Motor neuron (in vitro differentiated cells): ENCODE data around the gene MAB21L2. TPM values are rescaled to one million over a fixed set of nuclear protein-coding genes. Genes with fewer than 3 reads are reported as not detected.
A peak's percentile ranks its signal among the peaks of the same experiment; 100 is the strongest.

Experiments
- ATAC-seq, 8 experiments: fragments of 200-7000 bp; cut with Tn5 transposase; replicated peaks in 6 of 8; 2 replicates each; pipeline ENCODE4 v1.8.0; 2021; ENCODE audit warnings: mild to moderate bottlenecking in 8 of 8, moderate library complexity in 8 of 8
- H3K27ac ChIP-seq, 2 donors: fragments of 250-450 bp; sonication (Bioruptor Pico); 2 replicates each; pipeline ENCODE4 v1.9.0; 2021; ENCODE audit warnings: antibody characterized with exemption in 2 of 2, mild to moderate bottlenecking in 2 of 2, moderate library complexity in 1 of 2
- H3K4me1 ChIP-seq, 2 donors: fragments of 250-450 bp; sonication (Bioruptor Pico); replicated peaks in 1 of 2; 2 replicates each; pipeline ENCODE4 v1.6.1; 2021; ENCODE audit warnings: antibody characterized with exemption in 2 of 2, mild to moderate bottlenecking in 2 of 2, moderate library complexity in 1 of 2
- H3K4me3 ChIP-seq, 5 donors: fragments of 250-450 bp; sonication (Bioruptor Pico); 2 replicates each; pipeline ENCODE4 v1.9.0; 2021; ENCODE audit warnings: antibody characterized with exemption in 5 of 5, mild to moderate bottlenecking in 5 of 5, moderate library complexity in 4 of 5
- WGBS, 10 experiments: fragments of 450-650 bp; shearing (Covaris generic); methylation state at CpG; one replicate each; pipeline ENCODE4 v1.0.0; 2022; 5-methylcytosine and 5-hydroxymethylcytosine counted together
- in situ Hi-C, 9 experiments: fragments of 400-800 bp; cut with MboI; loops; one replicate each; pipeline ENCODE4 v1.15.0; 2021; ENCODE audit warnings: low sequenced_read_pairs in 9 of 9, low pct_unique_long_range_greater_than_20kb in 2 of 9; ENCODE audit not compliant: unreplicated experiment in 9 of 9
- total RNA-seq, 8 experiments: library from RNA; unstranded; fragments of 300-600 nt; gene quantifications; 2 replicates each; pipeline versions ENCODE4 v1.2.3 to v1.2.4, GENCODE V29; 2022

Gene MAB21L2
- total RNA-seq, 8 experiments from 2014 or later, result 0.61 to 4.6 (median 1.1) TPM

GRCh38 chr4:150580306-150580705 is 1.6 kb upstream of the MAB21L2 start:
- Histone ChIP-seq H3K4me3 (peak overlapping the region in 2 of 5 donors; percentile 32 to 40), H3K27ac (no peak overlapping the region), H3K4me1 (peaks cover 3 to 6% of the 10 kb centered on the region in 2 donors)
- no peak for ATAC-seq
- WGBS, 10 experiments, result 20 to 100% (median 49%) methylated on average over 1 to 8 of the region's 9 CpGs; no CpG with 5 or more reads in 1 of the 10 experiments
- in situ Hi-C loops, result loop anchor here in 1 of 9 experiments (25.0 kb wide), 1 partner anchor 268 kb away; no protein-coding TSS in a partner anchor

- in situ Hi-C loops, result loop anchor here in 1 of 9 experiments (25.0 kb wide), 1 partner anchor 269 kb away; no protein-coding TSS in a partner anchor
- Histone ChIP-seq H3K4me1 (peaks cover 3 to 6% of the 10 kb centered on the region in 2 donors), H3K27ac (no peak overlapping the region), H3K4me3 (peak overlapping the region in 1 of 5 donors; percentile 12)
- no peak for ATAC-seq
- whole genome bisulfite sequencing, 10 experiments, result 40 to 97% (median 75%) methylated on average over 1 to 7 of the region's 7 CpGs
Measured at GRCh38 chr4:150581056-150581605, 820 bp upstream of the MAB21L2 start.

GRCh38 chr4:150581641-150582051 is 305 bp upstream of the MAB21L2 start:
- Histone ChIP-seq H3K27ac (no peak overlapping the region), H3K4me1 (peaks cover 3 to 6% of the 10 kb centered on the region in 2 donors), H3K4me3 (peak overlapping the region in 1 of 5 donors; percentile 12)
- 10 to 100% (median 31%) methylated on average over 1 to 8 of the region's 13 CpGs; no CpG with 5 or more reads in 2 of the 10 experiments for WGBS, 10 experiments
- in situ Hi-C loops, result loop anchor here in 1 of 9 experiments (25.0 kb wide), 1 partner anchor 269 kb away; no protein-coding TSS in a partner anchor
- ATAC-seq, result peak in 1 of 8 experiments; percentile 19

GRCh38 chr4:150582873-150583286 is 929 bp downstream of the MAB21L2 start:
- Histone ChIP-seq H3K4me1 (peaks cover 3 to 6% of the 10 kb centered on the region in 2 donors), H3K4me3 (peak overlapping the region in 2 of 5 donors; percentile 4 to 22), H3K27ac (no peak overlapping the region)
- in situ Hi-C loops, result loop anchor here in 1 of 9 experiments (25.0 kb wide), 1 partner anchor 271 kb away; no protein-coding TSS in a partner anchor
- 9 to 100% (median 41%) methylated on average over 2 to 12 of the region's 32 CpGs; no CpG with 5 or more reads in 3 of the 10 experiments for WGBS, 10 experiments
- peak in 2 of 8 experiments; percentile 15 to 16 for ATAC-seq

GRCh38 chr4:150583287-150584110 is 1.5 kb downstream of the MAB21L2 start:
- WGBS, 10 experiments, result 11 to 90% (median 41%) methylated on average over 11 to 14 of the region's 66 CpGs; no CpG with 5 or more reads in 6 of the 10 experiments
- in situ Hi-C loops, result loop anchor here in 1 of 9 experiments (25.0 kb wide), 1 partner anchor 271 kb away; no protein-coding TSS in a partner anchor
- H3K4me3 ChIP-seq, result peak overlapping the region in 1 of 5 donors; percentile 22
- no peak overlapping the region for H3K27ac ChIP-seq
- peak in 4 of 8 experiments; percentile 15 to 50 (median 38) for ATAC-seq
- H3K4me1 ChIP-seq, result peaks cover 3 to 6% of the 10 kb centered on the region in 2 donors

GRCh38 chr4:150584111-150584915 is 2.4 kb downstream of the MAB21L2 start:
- in situ Hi-C loops, result loop anchor here in 1 of 9 experiments (25.0 kb wide), 1 partner anchor 272 kb away; no protein-coding TSS in a partner anchor
- WGBS, 10 experiments, result 24 to 100% (median 61%) methylated on average over 1 to 8 of the region's 11 CpGs
- no peak for ATAC-seq
- H3K4me1 ChIP-seq, result peaks cover 1 to 6% of the 10 kb centered on the region in 2 donors
- H3K27ac ChIP-seq, result no peak overlapping the region
- H3K4me3 ChIP-seq, result peak overlapping the region in 1 of 5 donors; percentile 22

GRCh38 chr4:150585611-150586010 is 3.7 kb downstream of the MAB21L2 start:
- no peak for ATAC-seq
- in situ Hi-C loops, result loop anchor here in 1 of 9 experiments (25.0 kb wide), 1 partner anchor 273 kb away; no protein-coding TSS in a partner anchor
- Histone ChIP-seq H3K4me1 (peaks cover 2 to 6% of the 10 kb centered on the region in 2 donors), H3K4me3 (peak overlapping the region in 1 of 5 donors; percentile 12), H3K27ac (no peak overlapping the region)
- WGBS, 10 experiments, result 80 to 100% (median 100%) methylated on average over 1 of the region's 1 CpG; no CpG with 5 or more reads in 1 of the 10 experiments

- Histone ChIP-seq H3K27ac (no peak overlapping the region), H3K4me1 (peaks cover 2 to 6% of the 10 kb centered on the region in 2 donors), H3K4me3 (peak overlapping the region in 1 of 5 donors; percentile 2)
- in situ Hi-C loops, result loop anchor here in 1 of 9 experiments (25.0 kb wide), 1 partner anchor 274 kb away; no protein-coding TSS in a partner anchor
- ATAC-seq, result no peak
Measured at GRCh38 chr4:150586162-150586810, 4.3 kb downstream of the MAB21L2 start.

- peak in 1 of 8 experiments; percentile 17 for ATAC-seq
- peaks cover 2 to 6% of the 10 kb centered on the region in 2 donors for H3K4me1 ChIP-seq
- in situ Hi-C loops, result loop anchor here in 1 of 9 experiments (25.0 kb wide), 1 partner anchor 276 kb away; no protein-coding TSS in a partner anchor
- no peak overlapping the region for H3K27ac ChIP-seq
- peak overlapping the region in 1 of 5 donors; percentile 11 for H3K4me3 ChIP-seq
- WGBS, 10 experiments, result 100% methylated on average over 1 of the region's 1 CpG; no CpG with 5 or more reads in 3 of the 10 experiments
Measured at GRCh38 chr4:150588316-150588715, 6.4 kb downstream of the MAB21L2 start.

GRCh38 chr4:150589157-150589556 is 7.2 kb downstream of the MAB21L2 start:
- H3K4me3 ChIP-seq, result peak overlapping the region in 1 of 5 donors; percentile 11
- in situ Hi-C loops, result loop anchor here in 1 of 9 experiments (25.0 kb wide), 1 partner anchor 277 kb away; no protein-coding TSS in a partner anchor
- peaks cover 0 to 6% of the 10 kb centered on the region in 2 donors for H3K4me1 ChIP-seq
- H3K27ac ChIP-seq, result no peak overlapping the region
- peak in 2 of 8 experiments; percentile 29 to 49 for ATAC-seq
- 20 to 100% (median 43%) methylated on average over 2 of the region's 2 CpGs; no CpG with 5 or more reads in 5 of the 10 experiments for WGBS, 10 experiments

GRCh38 chr4:150590631-150591030 is 8.7 kb downstream of the MAB21L2 start:
- H3K27ac ChIP-seq, result no peak overlapping the region
- 84 to 100% (median 97%) methylated on average over 2 to 5 of the region's 5 CpGs; no CpG with 5 or more reads in 1 of the 10 experiments for WGBS, 10 experiments
- H3K4me3 ChIP-seq, result no peak overlapping the region
- H3K4me1 ChIP-seq, result peaks cover 0 to 6% of the 10 kb centered on the region in 2 donors
- ATAC-seq, result no peak
- in situ Hi-C loops, result loop anchor here in 1 of 9 experiments (25.0 kb wide), 1 partner anchor 278 kb away; no protein-coding TSS in a partner anchor
